ENCODE results near the gene KPTN. TPM values are rescaled to one million over a fixed set of nuclear protein-coding genes. Genes with fewer than 3 reads are reported as not detected.

Gene KPTN
- total and polyA plus RNA-seq, 2 of the 13 experiments (the other 11 are each of a cell fraction or from before 2014, with no cell fraction given), result 9.1 to 13.3 TPM

DNA sequence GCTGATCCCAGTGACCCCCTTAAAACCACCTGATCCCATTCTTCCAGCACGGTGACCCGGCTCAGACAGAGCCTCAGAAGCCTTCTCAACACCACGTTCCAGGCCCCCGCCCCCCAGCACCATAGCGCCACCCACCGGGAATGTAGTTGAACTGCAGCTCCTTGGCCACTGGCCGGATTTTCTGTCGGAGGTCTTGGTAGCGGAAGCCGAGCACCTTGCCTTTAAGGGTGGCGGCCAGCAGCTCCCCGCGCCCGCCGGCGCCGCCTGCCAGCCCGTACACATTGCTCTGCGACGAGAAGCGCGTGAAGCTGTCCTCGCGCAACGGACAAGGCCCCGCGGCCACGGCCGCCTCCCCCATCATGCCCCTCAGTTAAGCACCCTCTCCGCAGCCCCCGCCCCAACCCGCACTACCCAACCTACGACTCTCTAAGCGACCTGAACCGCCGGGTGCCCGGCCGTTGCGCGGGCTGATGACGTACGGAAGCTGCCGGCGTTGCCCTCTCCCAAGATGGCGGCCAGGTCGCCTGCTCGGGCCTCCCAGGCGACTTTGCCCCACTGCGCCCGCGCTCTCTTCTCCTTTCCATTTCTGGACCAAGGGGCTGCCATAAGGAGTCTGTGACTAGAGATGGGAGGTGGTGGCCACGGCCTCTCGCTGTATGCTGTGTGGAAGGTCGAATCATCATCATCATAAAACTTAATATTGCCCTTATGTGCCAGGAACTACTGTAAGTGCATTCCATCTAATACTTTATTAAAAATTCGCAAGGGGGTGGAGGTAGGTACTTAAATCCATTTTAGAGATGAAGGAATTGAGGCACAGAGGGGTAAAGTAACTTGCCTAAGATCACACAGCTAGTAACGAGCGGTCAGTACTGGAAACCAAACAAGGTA is at the start of gene KPTN (continued):
- TF ChIP-seq, protein P1, sequence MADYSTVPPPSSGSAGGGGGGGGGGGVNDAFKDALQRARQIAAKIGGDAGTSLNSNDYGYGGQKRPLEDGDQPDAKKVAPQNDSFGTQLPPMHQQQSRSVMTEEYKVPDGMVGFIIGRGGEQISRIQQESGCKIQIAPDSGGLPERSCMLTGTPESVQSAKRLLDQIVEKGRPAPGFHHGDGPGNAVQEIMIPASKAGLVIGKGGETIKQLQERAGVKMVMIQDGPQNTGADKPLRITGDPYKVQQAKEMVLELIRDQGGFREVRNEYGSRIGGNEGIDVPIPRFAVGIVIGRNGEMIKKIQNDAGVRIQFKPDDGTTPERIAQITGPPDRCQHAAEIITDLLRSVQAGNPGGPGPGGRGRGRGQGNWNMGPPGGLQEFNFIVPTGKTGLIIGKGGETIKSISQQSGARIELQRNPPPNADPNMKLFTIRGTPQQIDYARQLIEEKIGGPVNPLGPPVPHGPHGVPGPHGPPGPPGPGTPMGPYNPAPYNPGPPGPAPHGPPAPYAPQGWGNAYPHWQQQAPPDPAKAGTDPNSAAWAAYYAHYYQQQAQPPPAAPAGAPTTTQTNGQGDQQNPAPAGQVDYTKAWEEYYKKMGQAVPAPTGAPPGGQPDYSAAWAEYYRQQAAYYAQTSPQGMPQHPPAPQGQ (CRISPR knock-in tag; IDR thresholded peaks at IDR 0.05; ENCODE audit: borderline replicate concordance), result no peak
- TF ChIP-seq ZBTB7A (CRISPR knock-in tag; IDR thresholded peaks at IDR 0.05) (no peak), ZNF3 (CRISPR knock-in tag; IDR thresholded peaks at IDR 0.05) (peak; percentile 42; the same call in 1 of the 2 replicates), ZFAT (CRISPR knock-in tag; conservative IDR thresholded peaks at IDR 0.05) (no peak), MYC (CRISPR knock-in tag; IDR thresholded peaks at IDR 0.05; ENCODE audit: borderline replicate concordance) (peak; percentile 68; the same call in 1 of the 2 replicates), ARNT (IDR thresholded peaks at IDR 0.05) (no peak), SAFB2 (CRISPR knock-in tag; IDR thresholded peaks at IDR 0.05; ENCODE audit: borderline replicate concordance, low read depth) (peak; percentile 36; the same call in 1 of the 2 replicates), RARG (CRISPR knock-in tag; IDR thresholded peaks at IDR 0.05; ENCODE audit: low read depth) (no peak), JDP2 (CRISPR knock-in tag; IDR thresholded peaks at IDR 0.05; ENCODE audit: borderline replicate concordance) (no peak), NFRKB (IDR thresholded peaks at IDR 0.05) (peak; percentile 82), ZNF598 (CRISPR knock-in tag; IDR thresholded peaks at IDR 0.05; ENCODE audit: borderline replicate concordance) (peak; percentile 44; the same call in 1 of the 2 replicates), MXD4 (CRISPR knock-in tag; IDR thresholded peaks at IDR 0.05) (peak; percentile 43; the same call in 1 of the 2 replicates), NR1H2 (CRISPR knock-in tag; IDR thresholded peaks at IDR 0.05; ENCODE audit: borderline replicate concordance, low read depth) (no peak), PCBP1 (IDR thresholded peaks at IDR 0.05; ENCODE audit: borderline replicate concordance, low read depth, low read length) (no peak)
- TF ChIP-seq, protein P2, sequence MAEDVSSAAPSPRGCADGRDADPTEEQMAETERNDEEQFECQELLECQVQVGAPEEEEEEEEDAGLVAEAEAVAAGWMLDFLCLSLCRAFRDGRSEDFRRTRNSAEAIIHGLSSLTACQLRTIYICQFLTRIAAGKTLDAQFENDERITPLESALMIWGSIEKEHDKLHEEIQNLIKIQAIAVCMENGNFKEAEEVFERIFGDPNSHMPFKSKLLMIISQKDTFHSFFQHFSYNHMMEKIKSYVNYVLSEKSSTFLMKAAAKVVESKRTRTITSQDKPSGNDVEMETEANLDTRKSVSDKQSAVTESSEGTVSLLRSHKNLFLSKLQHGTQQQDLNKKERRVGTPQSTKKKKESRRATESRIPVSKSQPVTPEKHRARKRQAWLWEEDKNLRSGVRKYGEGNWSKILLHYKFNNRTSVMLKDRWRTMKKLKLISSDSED (CRISPR knock-in tag; IDR thresholded peaks at IDR 0.05), result no peak
- TF ChIP-seq, protein P3, sequence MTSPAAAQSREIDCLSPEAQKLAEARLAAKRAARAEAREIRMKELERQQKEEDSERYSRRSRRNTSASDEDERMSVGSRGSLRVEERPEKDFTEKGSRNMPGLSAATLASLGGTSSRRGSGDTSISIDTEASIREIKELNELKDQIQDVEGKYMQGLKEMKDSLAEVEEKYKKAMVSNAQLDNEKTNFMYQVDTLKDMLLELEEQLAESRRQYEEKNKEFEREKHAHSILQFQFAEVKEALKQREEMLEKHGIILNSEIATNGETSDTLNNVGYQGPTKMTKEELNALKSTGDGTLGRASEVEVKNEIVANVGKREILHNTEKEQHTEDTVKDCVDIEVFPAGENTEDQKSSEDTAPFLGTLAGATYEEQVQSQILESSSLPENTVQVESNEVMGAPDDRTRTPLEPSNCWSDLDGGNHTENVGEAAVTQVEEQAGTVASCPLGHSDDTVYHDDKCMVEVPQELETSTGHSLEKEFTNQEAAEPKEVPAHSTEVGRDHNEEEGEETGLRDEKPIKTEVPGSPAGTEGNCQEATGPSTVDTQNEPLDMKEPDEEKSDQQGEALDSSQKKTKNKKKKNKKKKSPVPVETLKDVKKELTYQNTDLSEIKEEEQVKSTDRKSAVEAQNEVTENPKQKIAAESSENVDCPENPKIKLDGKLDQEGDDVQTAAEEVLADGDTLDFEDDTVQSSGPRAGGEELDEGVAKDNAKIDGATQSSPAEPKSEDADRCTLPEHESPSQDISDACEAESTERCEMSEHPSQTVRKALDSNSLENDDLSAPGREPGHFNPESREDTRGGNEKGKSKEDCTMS (CRISPR knock-in tag; conservative IDR thresholded peaks at IDR 0.05), result no peak
- TF ChIP-seq, protein P4, sequence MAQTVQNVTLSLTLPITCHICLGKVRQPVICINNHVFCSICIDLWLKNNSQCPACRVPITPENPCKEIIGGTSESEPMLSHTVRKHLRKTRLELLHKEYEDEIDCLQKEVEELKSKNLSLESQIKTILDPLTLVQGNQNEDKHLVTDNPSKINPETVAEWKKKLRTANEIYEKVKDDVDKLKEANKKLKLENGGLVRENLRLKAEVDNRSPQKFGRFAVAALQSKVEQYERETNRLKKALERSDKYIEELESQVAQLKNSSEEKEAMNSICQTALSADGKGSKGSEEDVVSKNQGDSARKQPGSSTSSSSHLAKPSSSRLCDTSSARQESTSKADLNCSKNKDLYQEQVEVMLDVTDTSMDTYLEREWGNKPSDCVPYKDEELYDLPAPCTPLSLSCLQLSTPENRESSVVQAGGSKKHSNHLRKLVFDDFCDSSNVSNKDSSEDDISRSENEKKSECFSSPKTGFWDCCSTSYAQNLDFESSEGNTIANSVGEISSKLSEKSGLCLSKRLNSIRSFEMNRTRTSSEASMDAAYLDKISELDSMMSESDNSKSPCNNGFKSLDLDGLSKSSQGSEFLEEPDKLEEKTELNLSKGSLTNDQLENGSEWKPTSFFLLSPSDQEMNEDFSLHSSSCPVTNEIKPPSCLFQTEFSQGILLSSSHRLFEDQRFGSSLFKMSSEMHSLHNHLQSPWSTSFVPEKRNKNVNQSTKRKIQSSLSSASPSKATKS (CRISPR knock-in tag; IDR thresholded peaks at IDR 0.05), result no peak
- TF ChIP-seq, protein P5, sequence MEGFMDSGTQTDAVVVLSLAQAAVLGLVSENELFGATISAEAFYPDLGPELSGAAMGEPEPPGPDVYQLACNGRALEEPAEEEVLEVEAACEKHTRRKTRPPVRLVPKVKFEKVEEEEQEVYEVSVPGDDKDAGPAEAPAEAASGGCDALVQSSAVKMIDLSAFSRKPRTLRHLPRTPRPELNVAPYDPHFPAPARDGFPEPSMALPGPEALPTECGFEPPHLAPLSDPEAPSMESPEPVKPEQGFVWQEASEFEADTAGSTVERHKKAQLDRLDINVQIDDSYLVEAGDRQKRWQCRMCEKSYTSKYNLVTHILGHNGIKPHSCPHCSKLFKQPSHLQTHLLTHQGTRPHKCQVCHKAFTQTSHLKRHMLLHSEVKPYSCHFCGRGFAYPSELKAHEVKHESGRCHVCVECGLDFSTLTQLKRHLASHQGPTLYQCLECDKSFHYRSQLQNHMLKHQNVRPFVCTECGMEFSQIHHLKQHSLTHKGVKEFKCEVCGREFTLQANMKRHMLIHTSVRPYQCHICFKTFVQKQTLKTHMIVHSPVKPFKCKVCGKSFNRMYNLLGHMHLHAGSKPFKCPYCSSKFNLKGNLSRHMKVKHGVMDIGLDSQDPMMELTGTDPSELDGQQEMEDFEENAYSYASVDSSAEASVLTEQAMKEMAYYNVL (CRISPR knock-in tag; IDR thresholded peaks at IDR 0.05; ENCODE audit: borderline replicate concordance), result no peak; the same call in 1 of the 2 replicates
